ENCODE results near the gene THBS3. TPM values are rescaled to one million over a fixed set of nuclear protein-coding genes. Genes with fewer than 3 reads are reported as not detected.

Gene THBS3
- total and polyA plus RNA-seq, 2 of the 13 experiments (the other 11 are each of a cell fraction or from before 2014, with no cell fraction given): 0.86 to 3.6 TPM

DNA sequence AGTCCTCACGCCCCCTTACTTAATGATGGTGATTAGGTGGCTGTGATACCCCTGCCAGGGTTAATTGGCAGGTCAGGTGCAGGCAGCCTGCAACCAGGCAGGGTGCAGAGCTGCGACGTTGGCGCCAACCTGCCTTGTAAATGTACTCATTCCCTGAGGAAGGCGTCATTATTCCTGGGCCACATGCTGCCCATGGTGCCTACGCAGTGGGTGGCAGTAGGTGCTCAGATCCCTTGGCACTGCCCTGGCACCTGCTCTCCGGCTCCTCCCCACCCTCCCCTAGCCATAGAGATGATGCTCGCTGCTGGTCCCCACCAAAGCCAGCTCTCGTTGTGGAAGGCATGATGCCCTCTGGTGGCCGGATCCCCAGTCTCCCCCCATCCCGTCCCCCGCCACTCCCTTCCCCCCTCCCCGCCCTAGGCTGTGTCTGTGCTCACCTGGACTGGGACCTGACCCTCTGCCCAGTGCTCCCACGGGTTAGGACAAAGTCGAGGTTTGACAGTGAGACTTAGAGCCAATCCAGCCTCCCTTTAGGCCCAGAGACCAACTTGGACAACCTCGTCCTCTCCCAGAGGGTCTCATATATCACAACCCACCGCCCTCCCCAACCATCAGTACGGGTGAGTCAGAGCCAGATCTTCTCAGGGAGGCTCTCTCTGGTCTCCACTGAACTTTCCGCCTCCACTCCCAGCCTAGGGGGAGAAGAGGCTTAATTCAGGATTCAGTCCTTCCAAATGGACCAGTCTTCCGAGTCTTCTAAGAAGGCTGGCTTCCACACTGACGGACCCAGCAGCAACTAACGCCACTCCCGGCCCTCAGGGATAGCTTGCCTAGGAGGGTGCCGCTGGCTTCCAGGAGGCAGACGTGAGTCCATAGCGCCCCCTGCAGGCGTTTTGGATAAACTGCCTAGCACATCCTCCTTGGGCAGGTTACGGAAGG is 40.3 kb downstream of the THBS3 start (continued):
- TF ChIP-seq ZNF569 (CRISPR knock-in tag; IDR thresholded peaks at IDR 0.05; ENCODE audit: borderline replicate concordance) (no peak), PAX8 (CRISPR knock-in tag; IDR thresholded peaks at IDR 0.05; ENCODE audit: borderline replicate concordance) (no peak), MED8 (CRISPR knock-in tag; IDR thresholded peaks at IDR 0.05; ENCODE audit: insufficient replicate concordance) (no peak), HIVEP1 (CRISPR knock-in tag; IDR thresholded peaks at IDR 0.05) (peak; percentile 39; the same call in 1 of the 2 replicates), RBAK (CRISPR knock-in tag; IDR thresholded peaks at IDR 0.05) (no peak), BORCS8-MEF2B (CRISPR knock-in tag; IDR thresholded peaks at IDR 0.05) (no peak), ZNF740 (CRISPR knock-in tag; IDR thresholded peaks at IDR 0.05) (peak; percentile 73; the same call in 1 of the 2 replicates), CBFB (CRISPR knock-in tag; IDR thresholded peaks at IDR 0.05) (no peak; the same call in 1 of the 2 replicates), DNMT1 (CRISPR knock-in tag; IDR thresholded peaks at IDR 0.05) (no peak), ZBTB37 (CRISPR knock-in tag; IDR thresholded peaks at IDR 0.05) (no peak), ZKSCAN1 (IDR thresholded peaks at IDR 0.05; ENCODE audit: low read length) (no peak), ZNF274 (CRISPR knock-in tag; IDR thresholded peaks at IDR 0.05) (no peak), ONECUT2 (CRISPR knock-in tag; IDR thresholded peaks at IDR 0.05) (no peak)
- TF ChIP-seq, protein P1, sequence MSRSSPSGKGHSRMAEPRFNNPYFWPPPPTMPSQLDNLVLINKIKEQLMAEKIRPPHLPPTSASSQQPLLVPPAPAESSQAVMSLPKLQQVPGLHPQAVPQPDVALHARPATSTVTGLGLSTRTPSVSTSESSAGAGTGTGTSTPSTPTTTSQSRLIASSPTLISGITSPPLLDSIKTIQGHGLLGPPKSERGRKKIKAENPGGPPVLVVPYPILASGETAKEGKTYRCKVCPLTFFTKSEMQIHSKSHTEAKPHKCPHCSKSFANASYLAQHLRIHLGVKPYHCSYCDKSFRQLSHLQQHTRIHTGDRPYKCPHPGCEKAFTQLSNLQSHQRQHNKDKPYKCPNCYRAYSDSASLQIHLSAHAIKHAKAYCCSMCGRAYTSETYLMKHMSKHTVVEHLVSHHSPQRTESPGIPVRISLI (CRISPR knock-in tag; IDR thresholded peaks at IDR 0.05; ENCODE audit: borderline replicate concordance): peak; percentile 6; the same call in 1 of the 2 replicates
- TF ChIP-seq, protein P2, sequence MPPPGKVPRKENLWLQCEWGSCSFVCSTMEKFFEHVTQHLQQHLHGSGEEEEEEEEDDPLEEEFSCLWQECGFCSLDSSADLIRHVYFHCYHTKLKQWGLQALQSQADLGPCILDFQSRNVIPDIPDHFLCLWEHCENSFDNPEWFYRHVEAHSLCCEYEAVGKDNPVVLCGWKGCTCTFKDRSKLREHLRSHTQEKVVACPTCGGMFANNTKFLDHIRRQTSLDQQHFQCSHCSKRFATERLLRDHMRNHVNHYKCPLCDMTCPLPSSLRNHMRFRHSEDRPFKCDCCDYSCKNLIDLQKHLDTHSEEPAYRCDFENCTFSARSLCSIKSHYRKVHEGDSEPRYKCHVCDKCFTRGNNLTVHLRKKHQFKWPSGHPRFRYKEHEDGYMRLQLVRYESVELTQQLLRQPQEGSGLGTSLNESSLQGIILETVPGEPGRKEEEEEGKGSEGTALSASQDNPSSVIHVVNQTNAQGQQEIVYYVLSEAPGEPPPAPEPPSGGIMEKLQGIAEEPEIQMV (CRISPR knock-in tag; IDR thresholded peaks at IDR 0.05; ENCODE audit: low read depth): no peak
- TF ChIP-seq, protein P3, sequence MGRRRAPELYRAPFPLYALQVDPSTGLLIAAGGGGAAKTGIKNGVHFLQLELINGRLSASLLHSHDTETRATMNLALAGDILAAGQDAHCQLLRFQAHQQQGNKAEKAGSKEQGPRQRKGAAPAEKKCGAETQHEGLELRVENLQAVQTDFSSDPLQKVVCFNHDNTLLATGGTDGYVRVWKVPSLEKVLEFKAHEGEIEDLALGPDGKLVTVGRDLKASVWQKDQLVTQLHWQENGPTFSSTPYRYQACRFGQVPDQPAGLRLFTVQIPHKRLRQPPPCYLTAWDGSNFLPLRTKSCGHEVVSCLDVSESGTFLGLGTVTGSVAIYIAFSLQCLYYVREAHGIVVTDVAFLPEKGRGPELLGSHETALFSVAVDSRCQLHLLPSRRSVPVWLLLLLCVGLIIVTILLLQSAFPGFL (CRISPR knock-in tag; IDR thresholded peaks at IDR 0.05): no peak
- TF ChIP-seq, protein P4, sequence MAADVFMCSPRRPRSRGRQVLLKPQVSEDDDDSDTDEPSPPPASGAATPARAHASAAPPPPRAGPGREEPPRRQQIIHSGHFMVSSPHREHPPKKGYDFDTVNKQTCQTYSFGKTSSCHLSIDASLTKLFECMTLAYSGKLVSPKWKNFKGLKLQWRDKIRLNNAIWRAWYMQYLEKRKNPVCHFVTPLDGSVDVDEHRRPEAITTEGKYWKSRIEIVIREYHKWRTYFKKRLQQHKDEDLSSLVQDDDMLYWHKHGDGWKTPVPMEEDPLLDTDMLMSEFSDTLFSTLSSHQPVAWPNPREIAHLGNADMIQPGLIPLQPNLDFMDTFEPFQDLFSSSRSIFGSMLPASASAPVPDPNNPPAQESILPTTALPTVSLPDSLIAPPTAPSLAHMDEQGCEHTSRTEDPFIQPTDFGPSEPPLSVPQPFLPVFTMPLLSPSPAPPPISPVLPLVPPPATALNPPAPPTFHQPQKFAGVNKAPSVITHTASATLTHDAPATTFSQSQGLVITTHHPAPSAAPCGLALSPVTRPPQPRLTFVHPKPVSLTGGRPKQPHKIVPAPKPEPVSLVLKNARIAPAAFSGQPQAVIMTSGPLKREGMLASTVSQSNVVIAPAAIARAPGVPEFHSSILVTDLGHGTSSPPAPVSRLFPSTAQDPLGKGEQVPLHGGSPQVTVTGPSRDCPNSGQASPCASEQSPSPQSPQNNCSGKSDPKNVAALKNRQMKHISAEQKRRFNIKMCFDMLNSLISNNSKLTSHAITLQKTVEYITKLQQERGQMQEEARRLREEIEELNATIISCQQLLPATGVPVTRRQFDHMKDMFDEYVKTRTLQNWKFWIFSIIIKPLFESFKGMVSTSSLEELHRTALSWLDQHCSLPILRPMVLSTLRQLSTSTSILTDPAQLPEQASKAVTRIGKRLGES (CRISPR knock-in tag; IDR thresholded peaks at IDR 0.05; ENCODE audit: borderline replicate concordance): no peak
